ENCODE data around the gene C2CD5.

DNA sequence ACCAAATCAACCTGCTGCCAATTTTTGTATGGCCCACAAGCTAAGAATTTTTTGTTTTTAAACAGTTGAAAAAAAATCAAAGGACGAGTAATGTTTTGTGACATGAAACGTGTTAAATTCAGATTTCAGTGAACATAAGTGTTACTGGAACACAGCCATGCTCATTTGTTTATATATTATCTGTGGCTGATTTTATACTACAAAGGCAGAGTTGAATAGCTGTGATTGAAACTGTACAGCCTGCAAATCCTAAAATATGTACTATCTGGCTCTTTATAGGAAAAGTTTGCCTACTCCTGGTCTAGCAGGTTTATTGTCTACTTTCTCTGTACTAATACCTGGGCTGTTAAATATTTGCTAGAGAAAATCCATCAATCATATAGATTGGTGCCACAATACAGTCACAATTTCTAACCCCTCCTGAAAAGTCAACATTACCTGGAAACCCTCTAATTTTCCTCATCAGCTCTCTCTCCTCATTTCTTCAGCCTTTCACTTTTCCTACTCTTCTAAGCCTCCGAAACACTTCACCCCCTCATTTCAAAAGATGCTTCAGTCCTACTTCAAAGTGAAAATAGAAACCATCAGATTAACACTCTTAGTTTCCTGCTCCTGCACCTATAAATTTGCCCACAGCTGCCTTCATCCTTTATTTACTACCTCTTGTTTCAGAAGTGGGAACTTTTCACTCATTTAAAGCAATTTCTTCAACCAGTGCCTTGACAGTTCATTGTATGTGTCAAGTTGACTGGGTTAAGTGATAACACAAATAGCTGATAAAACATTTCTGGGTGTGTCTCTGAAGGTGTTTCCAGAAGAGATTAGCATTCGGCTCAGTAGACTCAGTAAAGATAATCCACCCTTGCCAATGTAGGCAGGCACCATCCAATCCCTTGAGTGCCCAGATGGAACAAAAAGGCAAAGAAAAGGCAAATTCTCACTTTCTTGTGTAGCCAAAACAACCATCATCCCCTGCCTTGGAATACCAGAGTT is 18.0 kb upstream of the C2CD5 start:
- no peak for TF ChIP-seq POLR2A (IDR thresholded peaks at IDR 0.05; ENCODE audit: low read depth)
- TF ChIP-seq CTCF (IDR thresholded peaks at IDR 0.05) = no peak
- no peak for TF ChIP-seq POLR2AphosphoS5 (IDR thresholded peaks at IDR 0.05)
